Vagina (tissue), 2 donors: ENCODE data around the gene PLEKHA4.
"Not testable (repeated sequence)": the region's sequence is repeated elsewhere in the genome, so short reads cannot be mapped to it uniquely, and the experiment has no call there.

ENCODE experiments used
- CTCF ChIP-seq, 3 experiments: fragments of 450-650 bp in 2 of 3; fragments of 200-600 bp in 1 of 3; sonication (generic) in 1 of 3; IDR thresholded peaks; one replicate each; pipeline ENCODE4 v1.5.1; 2017 to 2019; ENCODE audit warnings: antibody characterized with exemption in 3 of 3, mild to moderate bottlenecking in 2 of 3, moderate library complexity in 2 of 3
- POLR2A ChIP-seq, 2 donors: fragments of 450-650 bp; IDR thresholded peaks; one replicate each; pipeline ENCODE4 v1.6.1; 2017; ENCODE audit warnings: antibody characterized with exemption in 2 of 2, mild to moderate bottlenecking in 2 of 2, moderate library complexity in 2 of 2

GRCh38 chr19:48909424-48910077 is 41.1 kb upstream of the PLEKHA4 start:
- TF ChIP-seq CTCF, POLR2A (IDR thresholded peaks at IDR 0.05): not testable (repeated sequence)
